GM23248 (cell line): ENCODE data around the gene DNAH9. TPM values are rescaled to one million over a fixed set of nuclear protein-coding genes. Genes with fewer than 3 reads are reported as not detected.

ENCODE experiments used
- DNase-seq: peaks from one replicate; pipeline ENCODE4 v3.0.0-alpha.2; 2015
- H2AFZ ChIP-seq: fragments of 200-600 bp; sonication (generic); 2 replicates; pipeline ENCODE4 v1.6.1; 2016; ENCODE audit warnings: antibody characterized with exemption
- H3F3A ChIP-seq: fragments of 200-600 bp; sonication (generic); 2 replicates; pipeline ENCODE4 v1.6.1; 2016; ENCODE audit warnings: mild to moderate bottlenecking, antibody characterized with exemption, mixed run types; ENCODE audit not compliant: insufficient read depth
- H3K27ac ChIP-seq: fragments of 200-600 bp; sonication (generic); 2 replicates; pipeline ENCODE4 v1.5.1; 2016; ENCODE audit warnings: mild to moderate bottlenecking
- H3K27me3 ChIP-seq: fragments of 200-600 bp; sonication (generic); replicated peaks from 2 replicates; pipeline ENCODE4 v1.6.1; 2016; ENCODE audit warnings: mild to moderate bottlenecking; ENCODE audit not compliant: insufficient read depth
- H3K36me3 ChIP-seq: fragments of 200-600 bp; sonication (generic); 2 replicates; pipeline ENCODE4 v1.6.1; 2016; ENCODE audit warnings: low read depth, mild to moderate bottlenecking
- H3K4me1 ChIP-seq: fragments of 200-600 bp; sonication (generic); 2 replicates; pipeline ENCODE4 v1.6.1; 2016; ENCODE audit warnings: mild to moderate bottlenecking; ENCODE audit not compliant: insufficient read depth
- H3K4me2 ChIP-seq: fragments of 200-600 bp; sonication (generic); one replicate; pipeline ENCODE4 v1.6.1; 2016; ENCODE audit warnings: mild to moderate bottlenecking; ENCODE audit not compliant: unreplicated experiment
- H3K4me3 ChIP-seq: fragments of 200-600 bp; sonication (generic); 2 replicates; pipeline ENCODE4 v1.5.1; 2016; ENCODE audit warnings: mild to moderate bottlenecking
- H3K79me2 ChIP-seq: fragments of 200-600 bp; sonication (generic); 2 replicates; pipeline ENCODE4 v1.6.1; 2016; ENCODE audit warnings: mild to moderate bottlenecking; ENCODE audit not compliant: insufficient read depth
- H3K9ac ChIP-seq: fragments of 200-600 bp; sonication (generic); 2 replicates; pipeline ENCODE4 v1.6.1; 2016; ENCODE audit warnings: mild to moderate bottlenecking
- H3K9me2 ChIP-seq: fragments of 200-600 bp; sonication (generic); 2 replicates; pipeline ENCODE4 v1.6.1; 2016; ENCODE audit warnings: mixed run types, mild to moderate bottlenecking, moderate library complexity; ENCODE audit not compliant: insufficient read depth
- H3K9me3 ChIP-seq: fragments of 200-600 bp; sonication (generic); one replicate; pipeline ENCODE4 v1.6.1; 2017; ENCODE audit warnings: low read depth
- H4K20me1 ChIP-seq: fragments of 200-600 bp; sonication (generic); 2 replicates; pipeline ENCODE4 v1.6.0; 2016; ENCODE audit not compliant: insufficient read depth
- EZH2 ChIP-seq: fragments of 200-600 bp; sonication (generic); IDR thresholded peaks from 2 replicates; pipeline ENCODE4 v1.6.1; 2018; ENCODE audit warnings: antibody characterized with exemption, mild to moderate bottlenecking; ENCODE audit not compliant: insufficient read depth, poor library complexity, severe bottlenecking
- EZH2phosphoT487 ChIP-seq: fragments of 200-600 bp; sonication (generic); IDR thresholded peaks from 2 replicates; pipeline ENCODE4 v1.6.1; 2018; ENCODE audit warnings: antibody characterized with exemption, moderate library complexity, mild to moderate bottlenecking, low read depth; ENCODE audit not compliant: insufficient read depth
- WGBS, 2 experiments: methylation state at CpG; one replicate each; pipeline ENCODE4 v1.1.6; 2015 to 2017; ENCODE audit warnings: low lambda C conversion rate in 2 of 2, low coverage in 1 of 2; ENCODE audit errors: missing lambda C conversion rate in 2 of 2; 5-methylcytosine and 5-hydroxymethylcytosine counted together
- in situ Hi-C: fragments of 300-500 bp; cut with MboI; formaldehyde crosslinking; loops from 2 replicates; pipeline ENCODE4 v1.15.0; 2020
- polyA plus RNA-seq: library from polyadenylated mRNA; unstranded; fragments of >200 nt; fragmentation: Nextera tagmentation; extraction: Ambion mirVana; gene quantifications from 2 replicates; pipeline ENCODE4 v1.2.1, GENCODE V29; 2016
- total RNA-seq: library from RNA; depleted of rRNA; stranded (reverse); fragments of >200 nt; shearing (Covaris generic); gene quantifications from 2 replicates; pipeline ENCODE4 v1.2.3, GENCODE V29; 2014

Gene DNAH9
- total and polyA plus RNA-seq, 2 experiments from 2014 or later: not detected

DNA sequence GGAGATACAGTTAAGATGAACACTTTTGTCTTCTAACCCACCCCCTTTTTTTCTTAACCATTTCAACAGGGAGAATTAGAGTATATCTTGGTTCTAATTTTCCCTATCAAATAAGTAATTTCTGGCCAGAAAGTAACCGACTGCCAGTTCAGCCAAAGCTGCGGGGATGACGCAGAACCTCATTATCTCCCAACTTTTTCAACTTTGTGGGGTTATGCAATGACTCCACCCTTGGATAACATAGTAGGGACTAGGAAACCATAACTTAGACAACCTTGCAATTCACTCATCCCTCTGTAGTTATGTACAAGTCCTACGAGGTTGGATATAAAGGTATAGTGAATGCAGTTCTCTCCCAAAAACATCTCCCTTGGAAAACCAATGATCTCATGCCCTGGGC lies 215.0 kb downstream of the DNAH9 start:
- H3K9ac ChIP-seq: no peak overlapping the region
- no peak for DNase-seq
- in situ Hi-C loops: no loop called here
- no peaks in the 10 kb centered on the region for H3K27me3 ChIP-seq
- no peaks in the 10 kb centered on the region for H3F3A ChIP-seq
- no peak overlapping the region for H3K27ac ChIP-seq
- H3K36me3 ChIP-seq: no peaks in the 10 kb centered on the region
- no peak overlapping the region for H3K4me2 ChIP-seq
- TF ChIP-seq EZH2: no peak
- TF ChIP-seq EZH2phosphoT487: no peak
- 24 to 25% methylated on average over 4 of the region's 4 CpGs for WGBS, 2 experiments
- H3K79me2 ChIP-seq: no peaks in the 10 kb centered on the region
- H3K9me2 ChIP-seq: no peaks in the 10 kb centered on the region
- no peaks in the 10 kb centered on the region for H3K4me1 ChIP-seq
- no peaks in the 10 kb centered on the region for H4K20me1 ChIP-seq
- no peak overlapping the region for H2AFZ ChIP-seq
- no peak overlapping the region for H3K4me3 ChIP-seq
- no peaks in the 10 kb centered on the region for H3K9me3 ChIP-seq

DNA sequence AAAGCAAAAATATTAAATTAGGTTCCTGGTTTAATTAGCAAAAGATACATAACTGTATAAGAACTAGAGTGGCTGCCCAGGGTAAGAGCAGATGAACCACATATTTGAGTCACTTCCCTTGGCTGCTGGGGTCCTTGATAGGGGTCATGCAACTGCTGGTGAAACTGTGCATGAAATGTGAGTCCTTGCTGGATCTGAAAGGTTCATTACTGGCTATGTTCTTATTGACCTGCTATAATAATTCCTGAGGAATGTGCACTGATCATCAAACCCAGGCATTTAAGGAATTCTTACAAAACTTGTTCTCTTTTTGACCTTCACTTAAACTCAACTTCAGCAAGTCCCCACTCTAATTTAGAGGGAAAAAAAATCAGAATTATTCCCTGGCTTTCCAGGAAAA lies 215.6 kb downstream of the DNAH9 start:
- Histone ChIP-seq H3K27me3 (no peaks in the 10 kb centered on the region), H3K4me2 (no peak overlapping the region), H3K9ac (no peak overlapping the region), H3K4me3 (no peak overlapping the region), H2AFZ (no peak overlapping the region), H3K27ac (no peak overlapping the region), H3K9me2 (no peaks in the 10 kb centered on the region), H3K9me3 (no peaks in the 10 kb centered on the region), H3K79me2 (no peaks in the 10 kb centered on the region), H3K4me1 (no peaks in the 10 kb centered on the region), H4K20me1 (no peaks in the 10 kb centered on the region), H3F3A (no peaks in the 10 kb centered on the region), H3K36me3 (no peaks in the 10 kb centered on the region)
- in situ Hi-C loops: no loop called here
- TF ChIP-seq EZH2 (no peak), EZH2phosphoT487 (no peak)
- DNase-seq: no peak

DNA sequence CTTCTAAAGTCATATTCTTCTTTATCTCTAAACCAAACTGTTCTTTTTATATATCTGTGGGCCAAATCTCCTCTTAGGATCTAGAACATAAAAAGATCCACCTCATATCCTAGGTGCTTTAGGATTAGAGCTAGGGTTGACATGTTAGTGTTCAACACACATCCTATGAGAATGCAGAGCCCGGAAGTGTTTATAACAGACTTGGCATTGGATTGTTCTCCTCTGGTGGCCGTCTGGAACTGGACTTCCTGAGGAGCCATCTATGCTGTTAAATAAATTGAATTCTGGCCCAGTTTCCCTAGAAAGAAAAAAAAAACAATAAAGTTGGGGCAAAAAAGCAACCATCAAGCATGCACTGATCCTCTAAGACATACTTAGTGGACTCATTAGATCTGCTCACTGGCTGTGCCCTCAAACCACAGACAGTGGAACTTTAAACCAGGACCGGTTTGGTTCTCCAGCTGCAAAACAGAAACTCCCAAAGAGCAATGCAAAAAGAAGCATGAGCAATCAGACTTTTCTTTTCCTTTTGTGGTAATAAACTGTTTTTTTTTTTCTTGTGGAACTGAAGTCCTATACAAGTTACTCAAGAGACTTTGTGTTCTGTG lies 216.5 kb downstream of the DNAH9 start:
- no peak overlapping the region for H3K27ac ChIP-seq
- H3K27me3 ChIP-seq: no peaks in the 10 kb centered on the region
- no peaks in the 10 kb centered on the region for H4K20me1 ChIP-seq
- no peaks in the 10 kb centered on the region for H3K36me3 ChIP-seq
- in situ Hi-C loops: no loop called here
- H3K79me2 ChIP-seq: no peaks in the 10 kb centered on the region
- TF ChIP-seq EZH2phosphoT487 (no peak), EZH2 (no peak)
- peaks cover 4% of the 10 kb centered on the region for H3K9me3 ChIP-seq
- H3K4me2 ChIP-seq: no peak overlapping the region
- H3K4me3 ChIP-seq: no peak overlapping the region
- DNase-seq: no peak
- no peaks in the 10 kb centered on the region for H3K9me2 ChIP-seq
- no peaks in the 10 kb centered on the region for H3F3A ChIP-seq
- no peaks in the 10 kb centered on the region for H3K4me1 ChIP-seq
- no peak overlapping the region for H2AFZ ChIP-seq
- 16 to 29% methylated on average over 3 of the region's 3 CpGs for WGBS, 2 experiments
- H3K9ac ChIP-seq: no peak overlapping the region

DNA sequence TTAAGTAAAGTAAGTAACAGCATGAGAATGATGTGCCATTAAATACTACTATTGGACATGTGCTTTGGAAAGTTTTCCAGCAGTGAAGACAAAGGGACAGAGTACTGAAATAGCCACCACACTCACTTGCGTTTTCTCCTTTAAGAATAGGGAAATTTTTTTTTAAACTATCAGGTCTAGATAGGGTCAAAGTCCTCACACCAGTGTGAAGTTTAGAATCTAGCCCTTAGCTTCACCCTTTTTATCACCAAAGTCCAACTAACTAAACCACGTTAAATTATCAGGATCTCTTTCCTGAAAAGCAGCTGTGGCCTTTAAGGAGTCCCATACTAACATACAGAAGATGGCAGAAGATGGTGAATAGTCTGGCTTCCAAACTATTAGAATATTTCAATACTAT lies 218.1 kb downstream of the DNAH9 start:
- Histone ChIP-seq H3K9ac (no peak overlapping the region), H4K20me1 (no peaks in the 10 kb centered on the region), H3K27ac (no peak overlapping the region), H3K36me3 (no peaks in the 10 kb centered on the region), H2AFZ (no peak overlapping the region), H3F3A (no peaks in the 10 kb centered on the region), H3K9me2 (no peaks in the 10 kb centered on the region), H3K4me1 (no peaks in the 10 kb centered on the region), H3K4me2 (no peak overlapping the region), H3K4me3 (no peak overlapping the region), H3K27me3 (no peaks in the 10 kb centered on the region), H3K79me2 (no peaks in the 10 kb centered on the region), H3K9me3 (peaks cover 4% of the 10 kb centered on the region)
- no peak for DNase-seq
- TF ChIP-seq EZH2: no peak
- in situ Hi-C loops: no loop called here
- 29% methylated on average over 2 of the region's 2 CpGs for WGBS, 2 experiments

DNA sequence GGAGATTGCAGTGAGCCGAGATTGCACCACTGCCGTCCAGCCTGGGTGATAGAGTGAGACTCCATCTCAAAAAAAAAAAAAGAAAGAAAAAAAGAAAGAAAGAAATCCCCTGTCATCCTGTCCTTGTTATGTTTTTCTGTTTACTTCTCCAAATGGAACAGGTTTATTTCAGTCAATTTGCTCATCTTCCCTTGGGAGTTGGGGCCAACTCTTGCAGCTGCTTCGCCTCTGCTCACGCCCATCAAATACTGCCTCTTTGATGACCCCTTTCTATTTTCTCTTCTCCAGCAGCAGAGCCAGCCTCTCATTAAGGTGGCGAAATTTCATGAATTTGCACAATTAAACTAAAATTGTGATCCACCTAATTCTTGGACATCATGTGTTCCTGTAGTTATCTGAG lies 225.6 kb downstream of the DNAH9 start:
- in situ Hi-C loops: no loop called here
- peaks cover 4% of the 10 kb centered on the region for H3K9me3 ChIP-seq
- H3K36me3 ChIP-seq: no peaks in the 10 kb centered on the region
- TF ChIP-seq EZH2 (no peak), EZH2phosphoT487 (no peak)
- H3K4me3 ChIP-seq: no peak overlapping the region
- no peaks in the 10 kb centered on the region for H3K9me2 ChIP-seq
- H3K79me2 ChIP-seq: no peaks in the 10 kb centered on the region
- WGBS, 2 experiments: 36 to 44% methylated on average over 5 of the region's 5 CpGs
- no peaks in the 10 kb centered on the region for H4K20me1 ChIP-seq
- H2AFZ ChIP-seq: no peak overlapping the region
- no peak for DNase-seq
- H3F3A ChIP-seq: no peaks in the 10 kb centered on the region
- no peak overlapping the region for H3K4me2 ChIP-seq
- no peaks in the 10 kb centered on the region for H3K27me3 ChIP-seq
- no peaks in the 10 kb centered on the region for H3K4me1 ChIP-seq
- no peak overlapping the region for H3K27ac ChIP-seq
- H3K9ac ChIP-seq: no peak overlapping the region
